Tibial artery (tissue), 4 donors: Measurements from ENCODE around the gene DNAJC7.
A peak's percentile ranks its signal among the peaks of the same experiment; 100 is the strongest.

Experiments used
- DNase-seq, 2 donors: peaks; one replicate each; pipeline ENCODE4 v3.0.0-alpha.2; 2019
- H3K27ac ChIP-seq, 2 donors: fragments of 200-600 bp; sonication (generic) in 1 of 2; 1 replicate in 1 of 2; 2 replicates in 1 of 2; pipeline ENCODE4 v1.5.1; 2018 to 2019; ENCODE audit warnings: mild to moderate bottlenecking in 1 of 2
- H3K27me3 ChIP-seq, 2 donors: fragments of 200-600 bp; sonication (generic) in 1 of 2; one replicate each; pipeline versions ENCODE4 v1.5.1 to v1.6.0; 2016 to 2019
- H3K36me3 ChIP-seq, 3 donors: fragments of 200-600 bp; sonication (generic) in 2 of 3; one replicate each; pipeline ENCODE4 v1.5.1; 2016 to 2019; ENCODE audit warnings: mild to moderate bottlenecking in 2 of 3
- H3K4me1 ChIP-seq, 4 donors: fragments of 200-600 bp; sonication (generic) in 2 of 4; 1 replicate in 3 of 4; 2 replicates in 1 of 4; pipeline ENCODE4 v1.5.1; 2016 to 2019
- H3K4me3 ChIP-seq, 2 donors: fragments of 200-600 bp; sonication (generic) in 1 of 2; 1 replicate in 1 of 2; 2 replicates in 1 of 2; pipeline ENCODE4 v1.5.1; 2018 to 2019; ENCODE audit warnings: mild to moderate bottlenecking in 2 of 2
- H3K9me3 ChIP-seq, 3 donors: fragments of 200-600 bp; sonication (generic) in 1 of 3; one replicate each; pipeline ENCODE4 v1.5.1; 2016 to 2019
- CTCF ChIP-seq, 2 experiments: fragments of 200-600 bp in 1 of 2; fragments of 450-650 bp in 1 of 2; IDR thresholded peaks; one replicate each; pipeline ENCODE4 v1.5.1; 2017 to 2019; ENCODE audit warnings: antibody characterized with exemption in 2 of 2, mild to moderate bottlenecking in 1 of 2, moderate library complexity in 1 of 2
- intact Hi-C: fragments of 100-400 bp; cut with DNase I; formaldehyde crosslinking; loops from one replicate; pipeline ENCODE4 v1.15.0; 2023; ENCODE audit warnings: low total_unique reads

Gene DNAJC7

GRCh38 chr17:41974031-41974430 is 43.2 kb downstream of the DNAJC7 start:
- no peak overlapping the region for H3K27ac ChIP-seq
- no peaks in the 10 kb centered on the region for H3K27me3 ChIP-seq
- peaks cover 51 to 95% (median 74%) of the 10 kb centered on the region in 3 donors for H3K36me3 ChIP-seq
- H3K9me3 ChIP-seq, result no peaks in the 10 kb centered on the region
- DNase-seq, result peak in 1 of 2 donors; percentile 42
- no peak for TF ChIP-seq CTCF (IDR thresholded peaks at IDR 0.05)
- no peak overlapping the region for H3K4me3 ChIP-seq
- peaks cover 0 to 58% (median 7%) of the 10 kb centered on the region in 4 donors for H3K4me1 ChIP-seq
- intact Hi-C loops, result no loop called here

- intact Hi-C loops, result no loop called here
- no peaks in the 10 kb centered on the region for H3K27me3 ChIP-seq
- H3K4me1 ChIP-seq, result peaks cover 0 to 65% (median 11%) of the 10 kb centered on the region in 4 donors
- no peak for TF ChIP-seq CTCF (IDR thresholded peaks at IDR 0.05)
- H3K36me3 ChIP-seq, result peaks cover 48 to 95% (median 68%) of the 10 kb centered on the region in 3 donors
- DNase-seq, result peak in 1 of 2 donors; percentile 58
- H3K4me3 ChIP-seq, result no peak overlapping the region
- no peak overlapping the region for H3K27ac ChIP-seq
- H3K9me3 ChIP-seq, result no peaks in the 10 kb centered on the region
Observed at GRCh38 chr17:41973408-41973811, 43.8 kb downstream of the DNAJC7 start.

- intact Hi-C loops, result no loop called here
Observed at GRCh38 chr17:41972571-41973407, 44.5 kb downstream of the DNAJC7 start.

GRCh38 chr17:41971721-41972523 is 45.3 kb downstream of the DNAJC7 start:
- no peaks in the 10 kb centered on the region for H3K27me3 ChIP-seq
- intact Hi-C loops, result no loop called here
- peak in 1 of 2 donors; percentile 54 for DNase-seq
- no peak overlapping the region for H3K27ac ChIP-seq
- no peaks in the 10 kb centered on the region for H3K9me3 ChIP-seq
- H3K4me1 ChIP-seq, result peaks cover 0 to 71% (median 21%) of the 10 kb centered on the region in 4 donors
- no peak for TF ChIP-seq CTCF (IDR thresholded peaks at IDR 0.05)
- peaks cover 35 to 84% (median 54%) of the 10 kb centered on the region in 3 donors for H3K36me3 ChIP-seq
- no peak overlapping the region for H3K4me3 ChIP-seq

More at GRCh38 chr17:41972571-41973407, 44.5 kb downstream of the DNAJC7 start:
- peaks cover 42 to 93% (median 61%) of the 10 kb centered on the region in 3 donors for H3K36me3 ChIP-seq
- H3K4me1 ChIP-seq, result peaks cover 0 to 67% (median 15%) of the 10 kb centered on the region in 4 donors
- H3K27me3 ChIP-seq, result no peaks in the 10 kb centered on the region
- H3K27ac ChIP-seq, result no peak overlapping the region
- TF ChIP-seq CTCF (IDR thresholded peaks at IDR 0.05), result no peak
- no peak overlapping the region for H3K4me3 ChIP-seq
- DNase-seq, result peak in 1 of 2 donors; percentile 57
- no peaks in the 10 kb centered on the region for H3K9me3 ChIP-seq

- H3K4me1 ChIP-seq, result peaks cover 0 to 68% (median 21%) of the 10 kb centered on the region in 4 donors
- no peaks in the 10 kb centered on the region for H3K9me3 ChIP-seq
- peaks cover 28 to 74% (median 44%) of the 10 kb centered on the region in 3 donors for H3K36me3 ChIP-seq
- no peak overlapping the region for H3K4me3 ChIP-seq
- DNase-seq, result peak in 1 of 2 donors; percentile 53
- no peak overlapping the region for H3K27ac ChIP-seq
- no peaks in the 10 kb centered on the region for H3K27me3 ChIP-seq
- TF ChIP-seq CTCF (IDR thresholded peaks at IDR 0.05), result no peak
- intact Hi-C loops, result no loop called here
Observed at GRCh38 chr17:41970901-41971331, 46.3 kb downstream of the DNAJC7 start.
